ENCODE data around the gene FTO. TPM values are rescaled to one million over a fixed set of nuclear protein-coding genes. Genes with fewer than 3 reads are reported as not detected.

FTO gene
- total and polyA plus RNA-seq, 2 of the 8 experiments (the other 6 are each of a cell fraction or from before 2014, with no cell fraction given), result 34.5 to 59.8 TPM

DNA sequence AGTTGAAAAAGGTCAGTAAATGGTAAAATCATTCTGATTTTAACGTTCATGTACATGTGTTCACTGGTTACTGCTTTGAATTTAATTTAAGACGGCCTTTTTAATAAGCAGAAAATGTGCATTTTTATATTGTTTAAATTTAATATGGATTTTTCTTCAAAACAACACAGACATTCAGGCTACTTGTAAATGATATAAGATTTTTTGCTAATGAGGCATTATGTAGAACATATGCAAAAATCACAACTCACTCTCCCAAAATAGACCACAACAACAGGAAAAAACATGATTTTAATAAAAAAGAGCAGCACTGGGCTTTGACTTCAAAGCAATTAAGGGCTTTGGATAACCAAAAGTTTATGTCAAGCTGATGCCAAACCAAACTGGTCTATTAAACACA is 22.6 kb upstream of the FTO start:
- H3K23ac ChIP-seq (ENCODE audit: insufficient read length), result no peak overlapping the region
- no peak overlapping the region for H3K4me3 ChIP-seq (ENCODE audit: extremely low read depth in 1 of 4, insufficient read depth in 2 of 4, low read depth in 3 of 4, low read length in 4 of 4)
- CTCF ChIA-PET (ENCODE audit: partially characterized antibody), result interaction anchor here (1.4 kb wide), 1 partner anchor 20 kb away, joined by 3 read pairs; no protein-coding TSS in a partner anchor
- TF ChIP-seq GABPA (IDR thresholded peaks at IDR 0.05; ENCODE audit: borderline replicate concordance, insufficient read depth, low read length) (no peak), HDAC6 (IDR thresholded peaks at IDR 0.05; ENCODE audit: low read depth, low read length) (no peak), POLR2A (IDR thresholded peaks at IDR 0.05; ENCODE audit: control extremely low read depth in 1 of 2, low read depth in 2 of 2, low read length in 2 of 2) (no peak), NRF1 (IDR thresholded peaks at IDR 0.05; ENCODE audit: low read depth, low read length) (no peak), KDM4A (IDR thresholded peaks at IDR 0.05; ENCODE audit: low read depth, low read length, severe bottlenecking) (no peak), SP2 (IDR thresholded peaks at IDR 0.05; ENCODE audit: low read length) (no peak), YY1 (IDR thresholded peaks at IDR 0.05; ENCODE audit: low read depth, low read length) (no peak), RXRA (IDR thresholded peaks at IDR 0.05; ENCODE audit: insufficient read depth, low read depth, low read length) (no peak), KDM5A (IDR thresholded peaks at IDR 0.05; ENCODE audit: low read length) (no peak), EGR1 (IDR thresholded peaks at IDR 0.05; ENCODE audit: borderline replicate concordance, low read depth, low read length) (no peak), SP1 (IDR thresholded peaks at IDR 0.05; ENCODE audit: low read depth, low read length) (no peak)
- TF ChIP-seq, protein P1, sequence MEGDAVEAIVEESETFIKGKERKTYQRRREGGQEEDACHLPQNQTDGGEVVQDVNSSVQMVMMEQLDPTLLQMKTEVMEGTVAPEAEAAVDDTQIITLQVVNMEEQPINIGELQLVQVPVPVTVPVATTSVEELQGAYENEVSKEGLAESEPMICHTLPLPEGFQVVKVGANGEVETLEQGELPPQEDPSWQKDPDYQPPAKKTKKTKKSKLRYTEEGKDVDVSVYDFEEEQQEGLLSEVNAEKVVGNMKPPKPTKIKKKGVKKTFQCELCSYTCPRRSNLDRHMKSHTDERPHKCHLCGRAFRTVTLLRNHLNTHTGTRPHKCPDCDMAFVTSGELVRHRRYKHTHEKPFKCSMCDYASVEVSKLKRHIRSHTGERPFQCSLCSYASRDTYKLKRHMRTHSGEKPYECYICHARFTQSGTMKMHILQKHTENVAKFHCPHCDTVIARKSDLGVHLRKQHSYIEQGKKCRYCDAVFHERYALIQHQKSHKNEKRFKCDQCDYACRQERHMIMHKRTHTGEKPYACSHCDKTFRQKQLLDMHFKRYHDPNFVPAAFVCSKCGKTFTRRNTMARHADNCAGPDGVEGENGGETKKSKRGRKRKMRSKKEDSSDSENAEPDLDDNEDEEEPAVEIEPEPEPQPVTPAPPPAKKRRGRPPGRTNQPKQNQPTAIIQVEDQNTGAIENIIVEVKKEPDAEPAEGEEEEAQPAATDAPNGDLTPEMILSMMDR (IDR thresholded peaks at IDR 0.05; ENCODE audit: control extremely low read depth in 1 of 3, insufficient read depth in 1 of 3, low read depth in 1 of 3, low read length in 3 of 3), result no peak
- TF ChIP-seq, protein P2, sequence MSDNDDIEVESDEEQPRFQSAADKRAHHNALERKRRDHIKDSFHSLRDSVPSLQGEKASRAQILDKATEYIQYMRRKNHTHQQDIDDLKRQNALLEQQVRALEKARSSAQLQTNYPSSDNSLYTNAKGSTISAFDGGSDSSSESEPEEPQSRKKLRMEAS (IDR thresholded peaks at IDR 0.05), result no peak

More for the DNA sequence above, 22.6 kb upstream of the FTO start:
- no peak overlapping the region for H3K4me2 ChIP-seq (ENCODE audit: insufficient read depth in 1 of 2, low read depth in 2 of 2, low read length in 2 of 2)
- no peak overlapping the region for H4K8ac ChIP-seq (ENCODE audit: extremely low read depth, insufficient read depth, low read length)
- no peak overlapping the region for H3K14ac ChIP-seq (ENCODE audit: insufficient read length)
- no peak overlapping the region for H2AK5ac ChIP-seq (ENCODE audit: low read depth, low read length)
- H3K27ac ChIP-seq (ENCODE audit: low read depth, low read length), result no peak overlapping the region
- H3K4ac ChIP-seq (replicated peaks; ENCODE audit: insufficient read length, low read depth, low read length), result no peak overlapping the region
- H4K20me1 ChIP-seq (replicated peaks in 1 of 2; ENCODE audit: control insufficient read depth in 1 of 2, insufficient read depth in 2 of 2, low read length in 2 of 2), result no peaks in the 10 kb centered on the region
- H3K79me2 ChIP-seq (ENCODE audit: control insufficient read depth in 1 of 2, insufficient read depth in 2 of 2, low read length in 2 of 2), result no peaks in the 10 kb centered on the region
- no peak overlapping the region for H2BK120ac ChIP-seq (replicated peaks; ENCODE audit: low read depth, low read length)
- H3K4me1 ChIP-seq (replicated peaks in 1 of 4; ENCODE audit: control insufficient read depth in 3 of 4, insufficient read depth in 4 of 4, low read length in 3 of 4), result no peaks in the 10 kb centered on the region
- peaks cover 0 to 6% (median 0%) of the 10 kb centered on the region in 4 experiments; a peak in 3 of 8 replicates for H3K36me3 ChIP-seq (ENCODE audit: control insufficient read depth in 2 of 4, insufficient read depth in 4 of 4, low read length in 3 of 4)
- H3K79me1 ChIP-seq (ENCODE audit: low read depth, low read length), result no peaks in the 10 kb centered on the region
- H2BK20ac ChIP-seq (ENCODE audit: low read length), result no peak overlapping the region
- no peak overlapping the region for H3K18ac ChIP-seq (ENCODE audit: extremely low read depth, low read length)
- no peak overlapping the region for H3K9ac ChIP-seq (replicated peaks in 1 of 4; ENCODE audit: extremely low read depth in 1 of 4, low read depth in 3 of 4, low read length in 3 of 4)
- H3K27me3 ChIP-seq (replicated peaks in 1 of 4; ENCODE audit: control insufficient read depth in 3 of 4, extremely low read depth in 1 of 4, insufficient read depth in 3 of 4, low read length in 3 of 4), result no peaks in the 10 kb centered on the region
- H3K9me3 ChIP-seq (ENCODE audit: insufficient read depth in 2 of 2, low read depth in 1 of 2, low read length in 1 of 2), result no peaks in the 10 kb centered on the region
- no peak overlapping the region for H4K5ac ChIP-seq (ENCODE audit: insufficient read length, low read depth, low read length)
- FAIRE-seq (no peak), DNase-seq (ENCODE audit: low read depth in 1 of 2, low spot score in 2 of 2) (no peak)
- H4K91ac ChIP-seq (replicated peaks; ENCODE audit: insufficient read length, low read length), result no peak overlapping the region
- no peak overlapping the region for H3K56ac ChIP-seq (replicated peaks; ENCODE audit: insufficient read length, low read depth, low read length)
- H2BK5ac ChIP-seq (ENCODE audit: low read depth, low read length), result no peak overlapping the region
- H3K23me2 ChIP-seq (ENCODE audit: low read depth, low read length), result no peaks in the 10 kb centered on the region; the same call in 1 of the 2 replicates
- no peak overlapping the region for H2BK15ac ChIP-seq (ENCODE audit: low read length)
- H2BK12ac ChIP-seq (ENCODE audit: low read depth, low read length), result no peak overlapping the region
- POLR2A ChIA-PET (ENCODE audit: partially characterized antibody), result no interaction called here
- H2AFZ ChIP-seq (ENCODE audit: low read length), result no peak overlapping the region
- WGBS, 2 experiments (ENCODE audit: extremely low coverage in 1 of 2, insufficient coverage in 1 of 2, insufficient read length in 1 of 2, insufficient replicate concordance in 2 of 2, low coverage in 1 of 2, low lambda C conversion rate in 2 of 2, missing lambda C conversion rate in 1 of 2), result 64% methylated on average over 2 of the region's 2 CpGs; no CpG with 5 or more reads in 1 of the 2 experiments

All from H1 (cell line).